Measurements from ENCODE around the gene PRDM2.

The PRDM2 gene

GRCh38 chr1:13733711-13734110 is 33.7 kb downstream of the PRDM2 start:
- Mint-ChIP-seq H3K9me3 (no peaks in the 10 kb centered on the region), H3K4me1 (ENCODE audit: low read depth) (peaks cover 14% of the 10 kb centered on the region), H3K27ac (no peak overlapping the region), H3K36me3 (ENCODE audit: low read depth) (peaks cover 14% of the 10 kb centered on the region), H3K4me3 (no peak overlapping the region), H3K27me3 (no peaks in the 10 kb centered on the region)
- intact Hi-C loops (cut with micrococcal nuclease): no loop called here

- no peaks in the 10 kb centered on the region for H3K27me3 Mint-ChIP-seq
- H3K4me3 Mint-ChIP-seq: no peak overlapping the region
- H3K36me3 Mint-ChIP-seq (ENCODE audit: low read depth): peaks cover 14% of the 10 kb centered on the region
- intact Hi-C loops (cut with micrococcal nuclease): no loop called here
- H3K4me1 Mint-ChIP-seq (ENCODE audit: low read depth): peaks cover 12% of the 10 kb centered on the region
- no peak overlapping the region for H3K27ac Mint-ChIP-seq
- H3K9me3 Mint-ChIP-seq: no peaks in the 10 kb centered on the region
These were observed 35.4 kb downstream of the PRDM2 start for GRCh38 chr1:13735168-13735930.

- H3K9me3 Mint-ChIP-seq: no peaks in the 10 kb centered on the region
- H3K27ac Mint-ChIP-seq: no peak overlapping the region
- H3K4me1 Mint-ChIP-seq (ENCODE audit: low read depth): no peaks in the 10 kb centered on the region
- H3K27me3 Mint-ChIP-seq: no peaks in the 10 kb centered on the region
- intact Hi-C loops (cut with micrococcal nuclease): no loop called here
- H3K36me3 Mint-ChIP-seq (ENCODE audit: low read depth): peaks cover 21% of the 10 kb centered on the region
- no peak overlapping the region for H3K4me3 Mint-ChIP-seq
These were observed 37.4 kb downstream of the PRDM2 start for GRCh38 chr1:13737398-13737797.

GRCh38 chr1:13746342-13746741 is 46.4 kb downstream of the PRDM2 start:
- no peak overlapping the region for H3K4me3 Mint-ChIP-seq
- intact Hi-C loops (cut with micrococcal nuclease): loop anchor here (5.0 kb wide), 1 partner anchor 36 kb away; no protein-coding TSS in a partner anchor
- H3K9me3 Mint-ChIP-seq: no peaks in the 10 kb centered on the region
- H3K36me3 Mint-ChIP-seq (ENCODE audit: low read depth): peaks cover 30% of the 10 kb centered on the region
- no peak overlapping the region for H3K27ac Mint-ChIP-seq
- peaks cover 26% of the 10 kb centered on the region for H3K4me1 Mint-ChIP-seq (ENCODE audit: low read depth)
- no peaks in the 10 kb centered on the region for H3K27me3 Mint-ChIP-seq

DNA sequence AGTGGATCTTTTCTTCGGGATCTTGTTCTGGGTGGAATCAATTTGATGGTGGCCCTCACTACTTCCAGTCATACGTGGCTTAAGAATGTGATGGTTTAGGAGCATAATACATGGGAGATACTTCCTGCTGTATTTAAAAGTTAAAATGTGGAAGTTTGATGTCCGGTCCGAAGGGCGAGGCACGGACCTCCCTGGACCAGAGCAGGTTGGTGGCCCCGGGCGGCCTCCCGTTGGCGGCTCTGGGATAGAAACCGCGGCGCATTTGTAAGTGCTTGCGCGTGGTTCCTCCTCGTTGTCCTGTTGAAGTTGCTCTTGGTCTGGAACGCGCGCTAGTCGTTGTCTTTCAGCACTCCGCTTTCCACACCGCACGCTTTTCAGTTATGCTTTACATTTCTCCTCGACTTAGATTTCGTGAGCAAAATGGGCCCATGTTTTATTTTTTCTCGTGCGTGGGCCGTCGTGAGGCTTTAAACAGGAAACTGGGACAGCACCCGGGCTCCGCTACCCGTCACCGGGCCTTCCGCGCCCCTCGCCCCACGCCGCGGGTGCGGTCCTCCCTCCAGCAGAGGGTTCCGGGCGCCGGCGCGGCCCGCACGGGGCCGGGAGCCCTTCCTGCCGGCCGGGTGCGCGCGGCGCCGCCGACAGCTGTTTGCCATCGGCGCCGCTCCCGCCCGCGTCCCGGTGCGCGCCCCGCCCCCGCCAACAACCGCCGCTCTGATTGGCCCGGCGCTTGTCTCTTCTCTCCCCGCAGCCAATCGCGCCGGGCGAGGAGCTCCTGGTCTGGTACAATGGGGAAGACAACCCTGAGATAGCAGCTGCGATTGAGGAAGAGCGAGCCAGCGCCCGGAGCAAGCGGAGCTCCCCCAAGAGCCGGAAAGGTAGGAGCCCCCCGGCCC is 48.9 kb downstream of the PRDM2 start:
- Mint-ChIP-seq H3K36me3 (ENCODE audit: low read depth) (peaks cover 32% of the 10 kb centered on the region), H3K4me3 (peak overlapping the region; percentile 78), H3K9me3 (no peaks in the 10 kb centered on the region), H3K27ac (peak overlapping the region; percentile 90), H3K27me3 (no peaks in the 10 kb centered on the region), H3K4me1 (ENCODE audit: low read depth) (peaks cover 50% of the 10 kb centered on the region)
- intact Hi-C loops (cut with micrococcal nuclease): loop anchor here (2.0 to 5.0 kb wide), 3 partner anchors 33 to 62 kb away; partner anchors contain the start of gene PRDM2

DNA sequence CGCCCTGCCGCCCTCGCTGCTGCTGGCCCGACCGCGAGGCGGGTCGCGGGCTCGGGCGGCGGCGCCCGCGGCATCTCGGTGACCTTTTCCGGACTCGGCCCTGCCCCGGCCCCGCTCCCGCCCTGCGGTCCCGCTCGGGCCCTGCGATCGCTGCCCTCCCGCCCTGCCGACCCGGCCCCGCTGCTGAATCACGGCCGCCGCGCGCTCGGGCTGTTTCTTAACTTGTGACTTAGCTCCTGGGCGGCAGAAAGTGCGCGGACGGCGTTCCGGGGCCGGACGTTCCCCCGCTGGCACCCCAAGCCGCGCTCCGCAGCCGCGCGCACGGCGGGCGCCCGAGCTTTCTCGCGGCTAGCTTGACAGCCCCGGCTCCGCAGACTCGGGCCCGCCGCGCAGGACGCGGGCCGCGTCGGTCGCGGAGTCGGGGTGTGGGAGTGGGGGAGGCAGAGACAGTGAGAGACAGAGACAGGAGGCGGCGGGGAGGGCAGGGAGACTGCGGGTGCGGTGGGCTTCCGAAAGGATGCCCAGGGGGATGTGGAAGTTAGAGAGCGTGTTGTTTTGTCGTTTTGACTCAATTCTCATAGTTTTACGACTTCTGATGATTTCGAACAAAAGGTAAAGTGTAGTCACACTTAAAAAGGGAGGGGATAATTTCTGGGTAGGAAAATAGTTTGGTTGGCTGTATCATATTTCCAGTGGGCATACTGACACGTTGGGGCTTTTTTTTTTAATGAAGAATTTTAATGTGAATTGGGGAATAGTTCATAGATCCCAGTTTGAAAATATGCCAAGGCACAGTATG is 49.8 kb downstream of the PRDM2 start:
- peak overlapping the region; percentile 90 for H3K27ac Mint-ChIP-seq
- H3K27me3 Mint-ChIP-seq: no peaks in the 10 kb centered on the region
- H3K36me3 Mint-ChIP-seq (ENCODE audit: low read depth): peaks cover 38% of the 10 kb centered on the region
- peak overlapping the region; percentile 96 for H3K4me3 Mint-ChIP-seq
- peaks cover 59% of the 10 kb centered on the region for H3K4me1 Mint-ChIP-seq (ENCODE audit: low read depth)
- intact Hi-C loops (cut with micrococcal nuclease): loop anchor here (2.0 to 5.0 kb wide), 4 partner anchors 33 to 61 kb away; partner anchors contain the start of gene PRDM2
- no peaks in the 10 kb centered on the region for H3K9me3 Mint-ChIP-seq

- no peaks in the 10 kb centered on the region for H3K27me3 Mint-ChIP-seq
- H3K4me3 Mint-ChIP-seq: no peak overlapping the region
- no peak overlapping the region for H3K27ac Mint-ChIP-seq
- peaks cover 42% of the 10 kb centered on the region for H3K36me3 Mint-ChIP-seq (ENCODE audit: low read depth)
- H3K4me1 Mint-ChIP-seq (ENCODE audit: low read depth): peaks cover 62% of the 10 kb centered on the region
- intact Hi-C loops (cut with micrococcal nuclease): loop anchor here (5.0 kb wide), 1 partner anchor 41 kb away; no protein-coding TSS in a partner anchor
- no peaks in the 10 kb centered on the region for H3K9me3 Mint-ChIP-seq
These were observed 51.5 kb downstream of the PRDM2 start for GRCh38 chr1:13751458-13751871.

DNA sequence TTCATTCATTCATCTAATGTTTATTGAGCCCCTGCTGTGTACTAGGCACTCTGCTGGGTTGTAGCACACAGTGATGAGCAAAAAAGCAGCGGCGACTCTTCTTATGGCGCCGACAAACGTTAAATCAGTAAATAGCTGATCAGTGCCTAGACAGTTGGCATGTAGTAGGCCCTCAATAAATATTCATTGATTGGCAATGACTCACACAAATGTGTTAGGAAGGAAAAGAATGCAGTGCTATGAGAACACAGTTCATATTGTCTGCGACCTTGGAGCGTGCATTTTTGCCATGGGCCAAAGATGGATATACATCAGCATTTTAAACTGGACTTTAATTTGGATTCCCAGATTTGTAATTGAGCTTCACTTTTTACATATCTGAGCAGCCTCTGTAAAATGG is 52.0 kb downstream of the PRDM2 start:
- no peak overlapping the region for H3K4me3 Mint-ChIP-seq
- H3K27ac Mint-ChIP-seq: no peak overlapping the region
- H3K4me1 Mint-ChIP-seq (ENCODE audit: low read depth): peaks cover 62% of the 10 kb centered on the region
- H3K27me3 Mint-ChIP-seq: no peaks in the 10 kb centered on the region
- no peaks in the 10 kb centered on the region for H3K9me3 Mint-ChIP-seq
- intact Hi-C loops (cut with micrococcal nuclease): loop anchor here (5.0 kb wide), 1 partner anchor 40 kb away; no protein-coding TSS in a partner anchor
- H3K36me3 Mint-ChIP-seq (ENCODE audit: low read depth): peaks cover 42% of the 10 kb centered on the region

DNA sequence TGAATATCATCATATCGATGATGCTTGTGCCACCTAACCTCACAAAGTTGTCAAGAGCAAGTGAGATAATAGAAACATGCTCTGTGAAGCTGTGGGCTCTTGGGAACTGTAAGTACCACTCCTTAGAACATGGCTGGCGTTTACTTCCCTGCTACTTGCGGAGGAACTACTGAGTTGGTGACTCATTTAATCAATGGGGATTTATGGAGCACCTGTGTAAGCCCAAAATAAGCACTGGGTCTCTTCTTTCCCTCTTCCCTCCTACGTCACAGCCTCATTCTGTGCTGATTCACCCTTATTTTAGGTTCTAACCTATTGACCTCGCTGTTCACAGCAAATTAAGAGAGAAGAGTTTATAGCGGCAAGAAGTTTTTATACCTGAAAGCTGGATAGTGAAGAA is 52.9 kb downstream of the PRDM2 start:
- Mint-ChIP-seq H3K4me1 (ENCODE audit: low read depth) (peaks cover 61% of the 10 kb centered on the region), H3K9me3 (no peaks in the 10 kb centered on the region), H3K4me3 (no peak overlapping the region), H3K27me3 (no peaks in the 10 kb centered on the region), H3K27ac (no peak overlapping the region), H3K36me3 (ENCODE audit: low read depth) (peaks cover 42% of the 10 kb centered on the region)
- intact Hi-C loops (cut with micrococcal nuclease): loop anchor here (5.0 kb wide), 1 partner anchor 39 kb away; no protein-coding TSS in a partner anchor

- Mint-ChIP-seq H3K4me3 (peak overlapping the region; percentile 7), H3K4me1 (ENCODE audit: low read depth) (peaks cover 53% of the 10 kb centered on the region), H3K27ac (peak overlapping the region; percentile 58), H3K36me3 (ENCODE audit: low read depth) (peaks cover 42% of the 10 kb centered on the region), H3K27me3 (no peaks in the 10 kb centered on the region), H3K9me3 (no peaks in the 10 kb centered on the region)
- intact Hi-C loops (cut with micrococcal nuclease): loop anchor here (5.0 kb wide), 1 partner anchor 38 kb away; no protein-coding TSS in a partner anchor
These were observed 53.8 kb downstream of the PRDM2 start for GRCh38 chr1:13753636-13754402.

GRCh38 chr1:13754510-13755103 is 54.6 kb downstream of the PRDM2 start:
- H3K9me3 Mint-ChIP-seq: no peaks in the 10 kb centered on the region
- intact Hi-C loops (cut with micrococcal nuclease): loop anchor here (5.0 kb wide), 1 partner anchor 38 kb away; no protein-coding TSS in a partner anchor
- H3K4me3 Mint-ChIP-seq: no peak overlapping the region
- no peak overlapping the region for H3K27ac Mint-ChIP-seq
- H3K27me3 Mint-ChIP-seq: no peaks in the 10 kb centered on the region
- H3K36me3 Mint-ChIP-seq (ENCODE audit: low read depth): peaks cover 40% of the 10 kb centered on the region
- H3K4me1 Mint-ChIP-seq (ENCODE audit: low read depth): peaks cover 57% of the 10 kb centered on the region

DNA sequence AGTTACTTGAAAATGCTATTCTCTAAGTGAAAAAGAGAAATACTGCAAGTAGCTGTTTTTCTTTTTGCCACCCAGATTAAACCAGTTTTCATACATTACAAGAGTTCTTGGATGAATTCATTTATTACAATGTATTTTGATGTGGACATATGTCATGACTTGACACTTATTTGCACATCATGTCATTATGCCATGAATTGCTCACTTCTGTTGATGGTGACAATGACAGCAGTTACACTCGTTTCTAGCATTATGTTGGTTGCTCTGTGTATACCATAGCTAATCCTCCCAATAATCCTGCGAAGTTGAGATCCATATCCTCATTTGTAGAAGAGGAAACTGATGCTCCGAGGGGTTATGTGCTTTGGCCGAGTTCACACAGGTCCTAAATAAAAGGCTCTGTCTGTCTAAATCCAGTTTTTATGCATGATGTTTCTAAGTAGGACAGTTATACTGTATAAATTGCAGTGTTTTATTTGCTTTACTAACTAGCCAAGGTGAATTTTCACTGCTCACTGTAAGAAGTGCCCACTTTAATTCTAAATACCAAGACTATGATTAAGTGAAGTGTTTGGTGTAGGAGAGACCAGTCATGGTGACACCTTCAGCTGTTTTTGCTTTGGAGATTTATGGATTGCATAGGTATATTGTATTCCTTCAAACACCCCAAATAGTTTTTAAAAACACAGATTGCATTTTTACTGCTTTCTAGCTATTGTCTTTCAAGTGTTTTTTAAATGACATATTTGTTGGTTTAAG is 56.7 kb downstream of the PRDM2 start:
- Mint-ChIP-seq H3K27ac (no peak overlapping the region), H3K9me3 (no peaks in the 10 kb centered on the region), H3K4me3 (no peak overlapping the region), H3K27me3 (no peaks in the 10 kb centered on the region), H3K36me3 (ENCODE audit: low read depth) (peaks cover 46% of the 10 kb centered on the region), H3K4me1 (ENCODE audit: low read depth) (peaks cover 48% of the 10 kb centered on the region)
- intact Hi-C loops (cut with micrococcal nuclease): no loop called here
